Measurements from ENCODE around the gene TRPM3.

Gene TRPM3

GRCh38 chr9:71097671-71098070 is 23.8 kb downstream of the TRPM3 start:
- no peak for DNase-seq (ENCODE audit: low read depth in 2 of 2)

- no peak for DNase-seq (ENCODE audit: low read depth in 2 of 2)
Measured at GRCh38 chr9:71096421-71097108, 24.9 kb downstream of the TRPM3 start.

DNA sequence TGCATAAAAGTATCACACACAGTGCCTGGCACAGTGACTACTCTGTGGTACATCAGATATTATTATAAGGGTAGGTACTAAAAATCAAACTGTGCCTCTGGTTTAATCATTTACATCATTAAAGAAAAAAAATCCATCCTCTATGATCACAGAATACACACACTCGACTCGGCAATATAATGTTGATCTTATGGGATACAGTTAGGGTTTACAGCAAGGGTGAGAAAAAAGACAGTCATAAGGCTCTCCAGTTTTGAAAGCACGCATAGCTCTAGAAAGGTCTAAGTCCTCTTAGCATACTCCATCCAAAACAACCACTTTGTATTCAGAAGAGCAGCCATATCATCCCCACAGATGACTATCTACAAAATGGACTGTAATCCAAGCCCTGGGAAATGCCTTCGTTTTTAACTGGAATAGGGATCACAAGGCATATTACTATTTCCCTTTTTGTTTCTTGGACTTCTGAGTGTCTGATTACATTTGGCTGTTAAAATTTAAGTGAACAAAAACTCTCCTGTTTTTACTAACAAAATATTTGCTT is 26.6 kb downstream of the TRPM3 start:
- DNase-seq (ENCODE audit: low read depth in 2 of 2), result no peak

GRCh38 chr9:71090896-71091295 is 30.5 kb downstream of the TRPM3 start:
- DNase-seq (ENCODE audit: low read depth in 2 of 2), result no peak

- DNase-seq (ENCODE audit: low read depth in 2 of 2), result no peak
Measured at GRCh38 chr9:71079451-71079850, 42.0 kb downstream of the TRPM3 start.

DNA sequence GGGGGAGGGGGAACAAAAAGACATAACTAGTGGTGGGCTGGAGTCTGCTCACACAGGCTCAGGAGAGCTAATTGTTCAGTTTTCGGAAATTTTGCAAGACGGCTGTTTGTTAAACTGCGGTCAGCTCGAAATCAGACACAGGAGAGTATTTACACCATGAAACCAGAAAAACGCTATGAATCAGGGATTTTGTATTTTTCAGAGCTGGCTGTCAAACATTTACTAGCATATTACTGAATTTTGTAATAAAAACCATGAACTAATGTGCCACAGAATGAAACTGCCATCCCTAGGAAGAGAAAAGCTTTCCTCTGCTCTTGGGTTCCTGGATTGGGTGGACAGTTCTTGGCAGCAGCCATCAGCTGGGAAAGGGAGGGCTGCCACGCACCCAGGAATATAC is 45.3 kb downstream of the TRPM3 start:
- no peak for DNase-seq (ENCODE audit: low read depth in 2 of 2)

- DNase-seq (ENCODE audit: low read depth in 2 of 2), result no peak
Measured at GRCh38 chr9:71073494-71073893, 47.9 kb downstream of the TRPM3 start.

DNA sequence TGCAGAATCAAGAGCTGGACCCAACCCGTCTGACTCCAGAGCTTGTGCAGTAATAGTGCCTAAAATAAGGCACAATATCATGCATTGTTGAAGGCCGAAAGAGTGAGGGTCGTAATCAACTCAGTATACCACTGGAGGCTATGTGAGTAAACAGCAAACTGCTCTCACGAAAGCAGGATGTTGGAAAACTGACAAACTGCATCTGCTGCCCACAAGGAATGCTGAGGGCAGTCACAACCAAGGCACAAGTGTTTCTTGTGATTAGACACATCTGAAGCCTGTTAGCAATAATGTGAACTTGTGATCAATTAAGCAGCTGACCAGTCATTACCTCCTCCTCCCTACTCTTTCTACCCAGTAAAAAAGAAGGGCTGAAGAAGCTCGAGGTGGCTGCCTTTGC is 48.8 kb downstream of the TRPM3 start:
- DNase-seq (ENCODE audit: low read depth in 2 of 2), result no peak

- no peak for DNase-seq (ENCODE audit: low read depth in 2 of 2)
Measured at GRCh38 chr9:71071633-71072032, 49.8 kb downstream of the TRPM3 start.

- DNase-seq (ENCODE audit: low read depth in 2 of 2), result no peak
Measured at GRCh38 chr9:71058660-71059059, 62.8 kb downstream of the TRPM3 start.

- no peak for DNase-seq (ENCODE audit: low read depth in 2 of 2)
Measured at GRCh38 chr9:71052287-71052686, 69.1 kb downstream of the TRPM3 start.

DNA sequence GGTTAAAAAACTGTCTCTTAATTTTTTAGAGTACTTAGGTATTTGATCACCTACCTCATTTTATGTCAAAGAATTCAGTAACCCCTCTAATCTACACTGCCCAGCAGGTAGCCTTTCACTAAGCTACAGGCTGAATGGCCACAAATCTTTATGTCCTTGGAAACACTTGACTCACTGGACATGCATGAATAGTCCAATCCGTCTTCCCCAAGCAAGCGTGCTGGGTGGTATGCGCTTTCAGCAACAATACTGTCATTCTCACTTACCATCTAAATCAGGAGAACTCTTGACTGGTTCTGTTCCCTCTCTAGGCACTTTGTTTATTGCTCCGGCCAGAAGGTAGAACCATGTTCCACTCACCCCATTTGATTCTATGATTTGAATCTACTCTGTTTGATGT is 73.1 kb downstream of the TRPM3 start:
- no peak for DNase-seq (ENCODE audit: low read depth in 2 of 2)

GRCh38 chr9:71042448-71042990 is 78.9 kb downstream of the TRPM3 start:
- no peak for DNase-seq (ENCODE audit: low read depth in 2 of 2)

- no peak for DNase-seq (ENCODE audit: low read depth in 2 of 2)
Measured at GRCh38 chr9:71037521-71037920, 83.9 kb downstream of the TRPM3 start.

GRCh38 chr9:71036501-71036900 is 84.9 kb downstream of the TRPM3 start:
- no peak for DNase-seq (ENCODE audit: low read depth in 2 of 2)

GRCh38 chr9:71032779-71033178 is 88.6 kb downstream of the TRPM3 start:
- no peak for DNase-seq (ENCODE audit: low read depth in 2 of 2)

GRCh38 chr9:71025728-71026127 is 95.7 kb downstream of the TRPM3 start:
- DNase-seq (ENCODE audit: low read depth in 2 of 2), result no peak

- no peak for DNase-seq (ENCODE audit: low read depth in 2 of 2)
Measured at GRCh38 chr9:71025201-71025600, 96.2 kb downstream of the TRPM3 start.

GRCh38 chr9:71010258-71010657 is 111.2 kb downstream of the TRPM3 start:
- DNase-seq (ENCODE audit: low read depth in 2 of 2), result no peak

GRCh38 chr9:71005456-71005855 is 116.0 kb downstream of the TRPM3 start:
- DNase-seq (ENCODE audit: low read depth in 2 of 2), result no peak

- DNase-seq (ENCODE audit: low read depth in 2 of 2), result no peak
Measured at GRCh38 chr9:71004196-71004595, 117.2 kb downstream of the TRPM3 start.

DNA sequence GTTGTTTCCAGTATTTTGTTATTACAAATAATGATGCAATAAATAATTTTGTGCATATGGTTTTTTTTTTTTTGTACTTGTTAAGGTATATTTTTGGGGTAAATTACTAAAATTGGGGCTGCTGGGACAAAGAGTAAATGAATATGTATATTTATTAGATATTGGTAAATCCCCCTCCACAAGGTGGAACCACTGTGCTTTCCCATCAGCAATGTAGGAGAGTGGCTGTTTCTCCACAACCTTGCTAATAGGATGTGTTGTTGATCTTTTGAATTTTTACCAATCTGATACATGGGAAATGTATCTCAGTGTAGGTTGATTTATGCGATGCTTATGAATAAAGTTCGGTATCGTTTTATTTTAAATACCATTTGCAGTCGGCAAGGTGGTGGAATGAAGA is 118.1 kb downstream of the TRPM3 start:
- DNase-seq (ENCODE audit: low read depth in 2 of 2), result no peak

DNA sequence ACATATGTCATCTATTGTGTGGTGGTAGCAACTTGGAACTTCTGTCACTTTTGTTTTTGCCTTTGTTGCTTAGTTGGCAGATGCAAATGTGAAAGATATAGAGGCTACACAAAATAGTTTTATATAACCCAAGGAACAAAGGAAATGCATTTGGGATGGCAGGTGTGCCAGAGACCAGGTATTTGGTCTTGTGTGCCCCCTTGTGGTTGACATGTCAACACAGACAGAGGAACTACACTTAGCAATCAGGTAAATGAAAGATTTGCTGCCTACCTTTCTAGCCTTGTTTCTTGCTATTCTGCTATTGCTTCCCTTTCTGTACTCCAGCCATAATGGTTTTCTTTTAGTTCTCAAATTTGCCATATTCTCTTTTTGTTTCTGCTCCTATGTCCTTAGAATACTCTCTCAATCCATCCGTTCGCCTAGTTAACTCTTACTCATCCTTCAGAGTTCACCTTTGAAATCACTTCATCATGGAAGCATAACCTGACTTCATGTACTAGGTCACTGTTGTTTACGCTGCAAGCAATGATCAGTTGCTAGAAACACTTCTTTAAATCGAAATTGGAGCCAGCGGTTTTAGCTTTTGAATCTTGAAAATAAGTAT is 119.5 kb downstream of the TRPM3 start:
- no peak for DNase-seq (ENCODE audit: low read depth in 2 of 2)
